ENCODE results near the gene FUCA2.
"Not testable (repeated sequence)": the region's sequence is repeated elsewhere in the genome, so short reads cannot be mapped to it uniquely, and the experiment has no call there.

FUCA2 gene

DNA sequence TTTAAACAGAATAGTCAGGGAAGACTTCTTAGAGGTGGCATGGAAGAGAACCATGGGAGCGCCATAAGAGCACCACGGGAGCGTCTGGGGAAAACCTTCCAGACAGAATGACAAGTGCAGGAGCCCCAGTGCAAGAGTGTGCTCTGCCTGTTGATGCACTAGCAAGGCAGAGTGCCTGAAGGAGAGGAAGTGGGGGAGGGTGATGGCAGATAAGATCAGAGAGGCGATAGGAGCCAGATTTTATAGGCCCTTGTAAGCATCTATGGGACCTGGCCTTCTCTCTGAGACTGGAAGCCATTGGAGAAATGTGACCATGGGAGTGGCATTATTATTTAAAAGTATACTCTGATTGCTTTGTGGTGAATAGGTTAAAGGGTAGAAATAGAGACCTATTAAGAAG lies 13.1 kb downstream of the FUCA2 start:
- no peak for DNase-seq (ENCODE audit: low read depth, low spot score)

DNA sequence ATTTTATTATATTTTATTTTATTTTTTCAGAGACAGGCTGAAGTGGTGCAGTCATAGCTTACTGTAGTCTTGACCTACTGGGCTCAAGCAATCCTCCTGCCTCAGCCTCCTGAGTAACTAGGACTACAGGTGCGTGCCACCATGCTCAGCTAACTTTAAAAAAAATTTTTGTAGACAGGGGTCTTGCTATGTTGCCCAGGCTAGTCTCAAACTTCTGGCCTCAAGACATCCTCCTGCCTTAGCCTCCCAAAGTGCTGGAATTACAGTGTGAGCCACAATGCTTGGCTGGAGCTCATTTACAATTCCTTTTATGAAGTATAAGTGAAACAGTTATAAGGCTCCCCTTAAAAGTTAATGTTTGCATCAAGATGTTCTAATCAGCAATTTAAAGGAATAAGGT lies 14.5 kb downstream of the FUCA2 start:
- no peak for DNase-seq (ENCODE audit: low read depth, low spot score)

DNA sequence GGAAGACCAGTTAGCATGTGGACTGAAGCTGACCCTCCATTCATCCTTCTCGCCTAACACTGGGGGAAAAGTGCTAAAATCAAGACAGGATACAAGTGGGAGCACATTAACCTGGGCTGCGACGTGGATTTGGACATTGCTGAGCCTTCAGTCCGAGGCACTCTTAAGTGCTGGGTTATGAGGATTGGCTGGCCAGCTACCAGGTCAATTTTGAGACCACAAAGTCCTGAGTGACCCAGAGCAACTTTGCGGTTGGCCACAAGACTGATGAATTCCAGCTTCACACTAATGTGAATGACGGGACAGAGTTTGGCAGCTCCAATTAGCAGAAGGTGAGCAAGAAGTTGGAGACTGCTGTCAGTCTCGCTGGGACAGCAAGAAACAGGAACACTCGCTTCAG lies 20.7 kb downstream of the FUCA2 start:
- DNase-seq (ENCODE audit: low read depth, low spot score), result no peak

DNA sequence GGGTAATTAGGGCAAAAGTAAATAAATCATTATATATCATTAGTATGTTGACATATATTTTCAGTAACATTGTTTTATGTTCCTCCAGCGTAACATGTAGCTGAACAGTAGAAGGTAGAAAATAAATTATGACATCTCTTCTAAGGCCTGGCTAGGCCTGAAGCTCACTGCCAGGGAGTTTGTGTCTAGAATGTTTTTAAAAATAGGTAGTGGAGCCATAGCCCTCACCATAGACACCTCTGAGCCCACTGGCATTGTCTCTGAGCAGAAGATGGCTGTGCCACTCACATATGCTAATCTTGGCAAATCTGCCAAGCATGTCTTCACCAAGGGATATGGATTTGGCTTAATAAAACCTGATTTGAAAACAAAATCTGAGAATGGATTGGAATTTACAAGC lies 21.3 kb downstream of the FUCA2 start:
- no peak for DNase-seq (ENCODE audit: low read depth, low spot score)

DNA sequence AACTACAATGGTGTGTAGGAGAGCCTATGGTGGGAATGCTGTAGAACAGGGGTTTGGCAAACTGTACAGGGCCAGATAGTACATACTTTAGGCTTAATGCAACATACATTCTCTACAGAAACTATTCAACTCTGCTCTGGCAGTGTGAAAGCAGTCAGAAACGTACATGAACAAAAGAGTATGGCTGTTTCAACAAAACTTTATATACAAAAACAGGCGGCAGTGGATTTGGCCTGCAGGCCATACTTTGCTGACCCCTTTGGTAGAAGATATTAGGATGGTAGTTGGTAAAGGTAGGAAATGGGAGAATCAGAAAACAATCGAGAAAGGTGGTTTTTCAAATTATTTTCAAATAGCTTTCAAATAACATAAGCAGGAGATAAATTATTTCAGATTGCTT lies 24.8 kb downstream of the FUCA2 start:
- no peak for DNase-seq (ENCODE audit: low read depth, low spot score)

DNA sequence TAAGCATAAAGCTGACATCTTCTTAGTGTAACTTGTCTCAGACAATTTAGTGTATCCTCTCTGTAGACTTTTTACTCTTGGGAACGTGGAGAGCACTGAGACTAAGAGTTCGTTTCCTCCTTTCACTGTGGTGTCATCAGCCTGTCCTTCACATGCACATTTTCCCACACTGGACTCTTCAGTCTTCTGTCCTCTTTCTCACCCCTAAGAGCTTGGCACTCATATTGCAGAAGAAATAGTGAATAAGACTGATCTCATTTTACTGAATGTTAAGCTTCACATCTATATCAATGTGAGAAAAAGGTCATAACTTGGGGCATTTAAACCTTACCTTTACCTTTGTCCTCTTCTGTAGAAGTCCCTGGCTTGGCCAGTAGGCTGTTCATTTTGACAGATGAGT lies 25.6 kb downstream of the FUCA2 start:
- no peak for DNase-seq (ENCODE audit: low read depth, low spot score)

DNA sequence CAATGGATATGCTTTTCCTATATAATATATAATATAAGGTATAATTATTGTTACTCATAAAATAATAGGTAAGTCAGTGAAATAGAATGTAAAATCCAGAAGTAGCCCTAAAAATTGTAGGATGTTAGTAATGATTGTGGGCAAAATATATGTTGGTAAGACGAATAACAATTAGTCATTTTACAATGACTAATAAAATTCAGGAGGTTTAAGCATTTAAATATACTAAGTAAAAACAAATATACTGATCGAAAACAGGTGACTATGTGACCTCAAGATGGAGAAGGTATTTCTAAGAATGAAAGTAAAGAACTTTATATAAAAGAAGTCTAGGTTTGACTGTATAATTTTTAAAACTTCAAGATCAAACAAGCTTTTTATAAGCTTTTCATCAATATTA lies 28.9 kb downstream of the FUCA2 start:
- DNase-seq (ENCODE audit: low read depth, low spot score), result no peak

DNA sequence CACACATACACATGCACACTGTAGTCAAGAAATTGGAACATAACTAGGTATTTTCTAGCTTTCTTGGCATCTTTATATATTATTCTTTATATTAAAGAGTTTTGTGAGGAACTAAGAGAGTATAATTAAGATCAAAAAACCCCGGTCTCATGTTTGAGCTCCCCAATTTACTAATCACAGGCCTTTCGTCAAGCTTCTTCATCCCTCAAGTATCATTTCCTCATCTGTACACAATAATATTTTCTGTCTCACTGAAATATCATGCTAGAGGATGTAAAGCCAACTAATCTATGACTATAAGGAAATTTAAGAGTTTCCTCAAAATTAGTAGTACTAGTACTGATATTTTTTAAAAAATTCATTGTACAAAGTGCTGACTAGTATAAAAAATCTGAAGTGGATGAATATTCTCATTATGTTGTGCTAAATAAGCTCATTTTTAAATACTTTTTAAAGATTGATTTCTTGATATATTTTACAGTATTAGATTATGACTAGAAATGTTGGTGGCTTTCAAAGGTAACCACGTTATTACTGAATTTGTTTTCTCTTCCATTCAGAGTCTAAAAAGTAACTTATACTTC lies 32.9 kb downstream of the FUCA2 start:
- DNase-seq (ENCODE audit: low read depth, low spot score), result no peak

DNA sequence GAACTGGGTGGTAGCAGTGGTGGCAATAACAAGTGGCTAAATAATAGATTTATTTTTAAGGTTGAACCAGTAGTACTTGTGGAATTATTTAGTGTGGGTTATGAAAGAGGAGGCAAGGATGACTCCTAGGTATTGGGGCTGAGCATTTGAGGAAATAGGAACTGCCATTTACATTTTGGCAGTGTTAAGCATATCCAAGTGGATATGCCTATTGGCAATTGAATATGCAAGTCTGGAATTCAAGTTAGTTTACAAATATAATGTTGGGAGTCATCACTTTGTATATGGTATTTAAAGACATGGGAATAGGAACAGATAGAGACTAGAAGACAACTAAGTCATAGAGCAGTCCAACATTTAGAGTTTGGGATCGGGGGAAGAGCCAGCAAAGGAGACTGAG lies 35.0 kb downstream of the FUCA2 start:
- no peak for DNase-seq (ENCODE audit: low read depth, low spot score)

DNA sequence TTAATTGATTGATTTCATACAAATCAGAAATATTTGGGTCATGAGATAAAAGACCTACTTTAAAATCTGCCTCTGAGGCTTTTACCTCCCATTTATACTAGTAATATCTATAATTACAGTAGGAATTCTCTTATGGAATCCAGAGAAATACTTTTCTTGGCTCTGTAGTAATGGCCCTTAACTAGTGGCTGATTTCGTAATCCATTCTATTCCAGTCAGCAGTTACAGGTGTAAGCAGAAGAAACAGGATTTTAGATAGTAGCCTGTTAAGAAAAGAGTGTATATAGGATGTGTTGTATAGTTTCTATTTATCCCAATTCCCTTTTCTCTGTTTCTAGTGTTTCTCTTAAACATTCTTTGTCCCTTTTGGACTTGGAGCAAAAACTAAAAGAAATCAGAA lies 39.7 kb downstream of the FUCA2 start:
- no peak for DNase-seq (ENCODE audit: low read depth, low spot score)

DNA sequence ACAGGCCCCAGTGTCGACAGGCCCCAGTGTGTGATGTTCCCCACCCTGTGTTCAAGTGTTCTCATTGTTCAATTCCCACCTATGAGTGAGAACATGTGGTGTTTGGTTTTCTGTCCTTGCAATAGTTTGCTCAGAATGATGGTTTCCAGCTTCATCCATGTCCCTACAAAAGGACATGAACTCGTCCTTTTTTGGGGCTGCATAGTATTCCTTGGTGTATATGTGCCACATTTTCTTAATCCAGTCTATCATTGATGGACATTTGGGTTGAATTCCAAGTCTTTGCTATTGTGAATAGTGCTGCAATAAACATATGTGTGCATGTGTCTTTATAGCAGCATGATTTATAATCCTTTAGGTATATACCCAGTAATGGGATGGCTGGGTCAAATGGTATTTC lies 42.7 kb downstream of the FUCA2 start:
- DNase-seq (ENCODE audit: low read depth, low spot score), result not testable (repeated sequence)

DNA sequence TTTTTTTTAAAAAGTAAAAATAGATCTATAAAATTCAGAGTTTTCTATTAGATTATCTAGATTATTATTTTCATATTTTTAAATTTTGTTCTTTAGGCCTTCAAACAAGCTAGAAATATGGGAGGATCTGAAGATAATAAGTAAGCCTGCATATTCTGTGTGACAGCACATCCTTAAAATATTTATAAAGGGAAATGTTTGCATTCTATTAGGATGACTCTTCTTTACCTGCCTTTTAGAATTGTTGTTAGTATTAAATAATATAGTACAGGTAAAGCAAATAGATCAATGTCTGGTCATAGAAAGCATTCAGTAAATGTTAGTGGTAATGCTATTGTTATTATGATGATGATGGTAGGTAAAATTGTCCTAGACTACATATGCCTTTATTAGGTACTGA lies 43.5 kb downstream of the FUCA2 start:
- DNase-seq (ENCODE audit: low read depth, low spot score), result no peak

DNA sequence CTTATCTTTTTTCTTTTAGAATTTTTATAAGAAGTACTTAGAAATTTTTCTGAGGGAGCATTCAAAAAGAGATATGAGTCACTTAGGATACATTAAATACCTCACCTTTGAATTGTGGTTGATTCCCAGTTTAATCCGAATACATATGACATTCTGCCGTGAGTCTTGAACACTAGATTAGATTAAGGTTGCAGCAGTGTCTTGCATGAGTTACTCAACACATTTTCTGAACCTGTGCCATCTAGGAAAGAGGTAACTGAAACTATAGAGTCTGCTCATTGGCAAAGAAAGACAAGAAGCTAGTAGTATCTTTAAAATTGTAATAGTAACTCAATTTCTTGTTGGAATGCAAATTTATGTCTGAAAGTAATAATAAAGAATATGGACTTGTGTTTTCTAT lies 46.0 kb downstream of the FUCA2 start:
- no peak for DNase-seq (ENCODE audit: low read depth, low spot score)

DNA sequence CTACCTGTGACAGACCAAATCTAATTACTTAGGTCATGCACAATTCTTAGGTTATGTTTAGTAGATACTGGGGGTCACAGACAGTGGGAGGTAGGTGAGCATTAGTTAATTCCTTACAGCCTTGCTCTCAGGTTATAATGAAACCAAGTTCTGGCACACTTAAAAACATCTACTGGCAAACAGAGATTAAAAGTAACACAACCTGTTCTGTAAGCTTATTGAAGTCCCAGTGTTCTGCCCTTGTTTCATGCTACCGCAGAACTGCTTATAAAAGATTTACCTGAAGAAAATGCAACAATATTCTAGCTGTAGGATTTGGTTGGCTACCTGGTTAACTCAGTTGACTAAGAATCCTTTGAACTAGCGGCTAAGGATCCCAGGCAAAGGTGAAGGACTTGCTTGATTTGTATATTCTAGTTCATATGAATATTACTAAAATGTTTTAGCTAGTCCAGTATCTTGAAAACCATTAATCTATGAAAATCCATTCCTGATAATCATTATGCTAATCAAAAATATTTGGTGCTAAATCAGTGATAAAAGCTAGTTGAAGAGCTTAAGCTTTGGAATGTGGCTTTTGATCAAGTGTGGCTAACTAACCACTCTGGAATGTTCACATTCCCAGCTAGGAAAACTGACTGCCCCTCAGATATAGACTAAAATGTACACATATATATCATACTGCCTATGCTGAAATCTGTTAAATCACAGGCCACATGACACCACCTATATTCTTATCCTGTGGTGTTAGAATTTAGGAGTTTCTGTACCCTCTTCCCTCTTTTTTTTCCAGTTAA lies 53.8 kb downstream of the FUCA2 start:
- DNase-seq (ENCODE audit: low read depth, low spot score), result no peak

DNA sequence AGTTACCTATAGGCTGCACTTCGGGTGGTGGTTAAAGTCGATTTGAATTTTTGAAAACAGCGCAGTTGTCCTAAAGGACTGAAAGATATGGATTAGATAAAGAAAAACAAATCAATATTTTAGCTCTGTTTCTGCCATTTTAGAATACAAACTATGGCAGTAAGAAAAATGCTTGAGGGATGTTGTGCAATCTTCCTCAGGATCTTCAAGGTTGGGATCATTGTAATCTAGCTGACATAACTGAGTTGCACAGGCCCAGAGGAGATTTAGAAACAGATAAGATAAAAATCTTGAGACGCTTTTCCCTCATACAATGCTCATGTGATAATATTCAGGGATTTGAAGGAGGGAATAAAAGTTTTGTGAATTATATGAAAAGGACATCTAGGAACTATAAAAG lies 60.0 kb downstream of the FUCA2 start:
- no peak for DNase-seq (ENCODE audit: low read depth, low spot score)

DNA sequence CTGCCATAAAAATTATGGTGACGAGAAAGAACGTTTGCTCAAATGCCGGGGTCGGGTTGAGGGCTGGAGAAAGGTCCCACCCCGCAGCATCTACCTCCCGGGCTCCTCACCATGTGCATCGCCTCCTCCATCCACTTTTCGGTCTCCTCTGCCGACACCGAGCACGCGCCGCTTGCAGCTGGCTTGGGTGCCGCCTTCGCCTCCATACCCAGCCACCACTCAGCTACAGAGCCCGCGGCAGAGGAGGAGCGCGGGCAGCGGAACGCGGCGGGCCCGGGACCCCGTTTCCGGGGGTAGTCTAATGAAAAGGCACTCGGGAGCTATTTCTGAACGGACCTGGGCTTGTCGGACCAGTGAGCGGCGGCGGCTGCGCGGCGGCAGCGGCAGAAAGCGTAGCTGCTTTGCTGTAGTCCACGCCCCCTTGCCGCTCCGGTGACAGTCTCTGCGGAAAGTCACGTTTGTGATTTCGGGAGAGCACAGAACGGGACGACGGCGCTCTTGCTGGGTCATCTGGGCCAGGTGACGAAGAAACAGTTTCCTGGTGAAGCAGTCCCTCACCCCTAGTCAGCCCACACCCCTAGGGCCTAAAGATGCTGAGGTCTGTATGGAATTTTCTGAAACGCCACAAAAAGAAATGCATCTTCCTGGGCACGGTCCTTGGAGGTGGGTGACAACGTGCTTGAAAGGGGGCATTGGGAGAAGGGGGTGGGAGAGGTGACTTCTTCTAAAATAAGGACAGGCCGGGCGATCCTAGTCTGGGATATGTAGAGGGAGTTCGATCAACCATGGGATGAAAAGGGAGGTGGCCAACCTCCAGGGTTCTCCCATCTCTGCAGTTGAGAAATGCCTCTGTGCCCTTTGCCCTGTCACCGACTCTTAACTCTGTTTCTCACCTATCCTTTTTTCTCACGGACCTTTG lies 60.8 kb downstream of the FUCA2 start, which contains the start of the genes ADAT2 and PEX3:
Gene ADAT2, minus strand, starts transcription at position 243 of the 919 bp plus-strand sequence. Its CDS starts 37 bp downstream, at position 206.
Gene PEX3, plus strand, starts transcription at position 353 of the 919 bp plus-strand sequence. Its CDS starts 238 bp downstream, at position 591.
- peak; percentile 84 for DNase-seq (ENCODE audit: low read depth, low spot score)

DNA sequence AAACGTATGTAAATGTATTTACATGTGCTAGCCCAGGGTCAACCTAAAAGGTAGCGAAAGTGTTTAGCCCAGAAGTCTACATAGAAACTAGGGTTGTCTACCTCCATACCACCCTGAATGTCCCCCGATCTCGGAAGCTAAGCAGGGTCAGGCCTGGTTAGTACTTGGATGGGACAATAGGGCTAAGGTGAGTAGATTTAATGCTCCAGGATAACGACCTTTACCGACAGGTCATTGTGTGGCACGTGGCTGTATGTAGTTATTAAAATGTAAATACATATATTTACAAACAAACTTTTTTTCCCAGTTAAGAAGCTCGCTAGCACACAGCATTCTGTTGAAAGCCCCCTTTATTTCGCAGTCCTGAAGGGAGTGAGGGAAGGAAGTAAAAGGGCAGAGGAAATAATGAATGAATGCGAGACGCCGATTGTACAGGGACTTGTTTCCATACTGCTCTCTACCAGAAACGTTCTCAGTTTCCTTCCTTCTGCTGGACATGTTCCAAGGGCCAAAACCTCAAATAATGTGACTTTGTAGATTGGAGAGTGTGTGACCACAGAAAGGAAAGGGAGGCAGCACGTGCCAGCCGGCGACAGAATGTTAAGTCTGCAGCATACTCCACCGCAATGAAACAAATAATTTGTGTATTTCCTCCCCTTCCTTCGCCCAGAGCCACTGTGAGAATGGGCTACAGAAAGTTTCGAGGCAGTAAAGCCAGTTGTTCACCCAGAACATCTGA lies 61.6 kb downstream of the FUCA2 start:
- no peak for DNase-seq (ENCODE audit: low read depth, low spot score)

DNA sequence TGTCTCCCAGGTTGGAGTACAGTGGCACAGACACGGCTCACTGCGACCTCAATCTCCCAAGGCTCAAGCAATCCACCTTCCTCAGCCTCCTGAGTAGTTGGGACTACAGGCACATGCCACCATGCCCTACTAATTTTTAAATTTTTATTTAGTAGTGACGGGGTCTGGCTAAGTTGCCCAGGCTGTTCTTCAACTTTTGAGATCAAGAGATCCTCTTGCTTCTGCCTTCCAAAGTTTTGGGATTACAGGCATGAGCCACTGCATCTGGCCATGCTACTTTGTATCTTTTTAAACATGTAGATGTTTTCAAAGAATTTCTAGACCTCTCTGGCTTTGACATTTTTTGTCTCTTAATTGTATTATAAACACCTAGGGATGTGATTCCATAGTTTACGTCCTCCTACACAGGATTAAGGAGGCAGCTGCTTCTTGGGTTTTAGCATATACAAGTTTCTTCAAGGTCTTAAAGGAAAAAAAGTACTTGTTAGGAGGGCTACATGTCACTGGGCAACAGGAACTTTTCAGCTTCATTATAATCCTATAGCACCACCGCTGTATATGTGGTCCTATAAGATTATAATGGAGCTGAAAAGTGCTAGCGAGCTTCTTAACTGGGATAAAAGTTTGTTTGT lies 62.3 kb downstream of the FUCA2 start:
- no peak for DNase-seq (ENCODE audit: low read depth, low spot score)

DNA sequence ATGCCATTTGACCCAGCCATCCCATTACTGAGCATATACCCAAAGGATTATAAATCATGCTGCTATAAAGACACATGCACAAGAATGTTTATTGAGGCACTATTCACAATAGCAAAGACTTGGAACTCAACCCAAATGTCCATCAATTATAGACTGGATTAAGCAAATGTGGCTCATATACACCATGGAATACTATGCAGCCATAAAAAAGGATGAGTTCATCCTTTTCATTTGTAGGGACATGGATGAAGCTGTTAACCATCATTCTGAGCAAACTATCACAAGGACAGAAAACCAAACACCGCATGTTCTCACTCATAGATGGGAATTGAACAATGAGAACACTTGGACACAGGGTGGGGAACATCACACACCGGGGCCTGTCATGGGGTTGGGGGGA lies 63.7 kb downstream of the FUCA2 start:
- DNase-seq (ENCODE audit: low read depth, low spot score), result not testable (repeated sequence)

All from activated naive CD8-positive, alpha-beta T cell treated with anti-CD3 and anti-CD28 coated beads, Interleukin-2, amount 50 U/mL, for 16 hours (primary cell).